Esophagus muscularis mucosa (tissue), 3 donors: ENCODE results near the gene SNX19.

Source experiments
- CTCF ChIP-seq, 3 experiments: fragments of 200-600 bp in 2 of 3; fragments of 450-650 bp in 1 of 3; sonication (generic) in 2 of 3; IDR thresholded peaks; one replicate each; pipeline ENCODE4 v1.5.1; 2017 to 2019; ENCODE audit warnings: antibody characterized with exemption in 3 of 3, mild to moderate bottlenecking in 2 of 3, moderate library complexity in 1 of 3
- POLR2A ChIP-seq: fragments of 450-650 bp; IDR thresholded peaks from one replicate; pipeline ENCODE4 v1.6.1; 2017; ENCODE audit warnings: antibody characterized with exemption, moderate library complexity, mild to moderate bottlenecking, low read depth
- POLR2AphosphoS5 ChIP-seq, 2 donors: sonication (generic); formaldehyde crosslinking; IDR thresholded peaks; one replicate each; pipeline ENCODE4 v1.6.1; 2017; ENCODE audit warnings: antibody characterized with exemption in 2 of 2

GRCh38 chr11:130861902-130862860, 54.1 kb downstream of the SNX19 start:
- peak in 2 of 3 experiments; percentile 100 for TF ChIP-seq CTCF (IDR thresholded peaks at IDR 0.05)
- TF ChIP-seq POLR2A = no peak
- TF ChIP-seq POLR2AphosphoS5 (IDR thresholded peaks at IDR 0.05) = peak; percentile 64 to 75
